ENCODE results near the gene EFNA3.
"Not testable (repeated sequence)": the region's sequence is repeated elsewhere in the genome, so short reads cannot be mapped to it uniquely, and the experiment has no call there.

Gene EFNA3

DNA sequence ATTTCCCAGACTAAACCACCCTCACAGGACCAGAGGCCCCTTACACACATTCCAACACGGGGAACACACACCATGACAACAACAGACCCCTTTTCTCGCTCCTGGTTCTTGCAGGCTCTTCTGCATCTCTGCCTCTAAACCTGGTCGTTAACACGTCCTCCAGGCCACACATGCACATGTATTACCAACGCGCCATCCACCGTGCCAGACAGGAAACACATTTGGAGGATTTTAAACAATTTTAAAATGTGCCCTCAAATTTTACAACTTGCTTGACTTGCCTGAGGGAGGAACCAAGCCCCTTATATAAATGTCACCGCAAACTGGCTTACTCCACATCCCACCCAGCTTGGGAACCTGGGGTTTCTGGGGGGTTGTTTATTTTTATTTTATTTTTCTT lies 32.2 kb downstream of the EFNA3 start:
- Histone ChIP-seq H3K27ac (no peak overlapping the region), H3K36me3 (replicated peaks) (no peaks in the 10 kb centered on the region), H3K4me3 (ENCODE audit: low read depth, low read length) (no peak overlapping the region), H3K27me3 (replicated peaks) (peaks cover 3% of the 10 kb centered on the region)
- TF ChIP-seq, protein P1, sequence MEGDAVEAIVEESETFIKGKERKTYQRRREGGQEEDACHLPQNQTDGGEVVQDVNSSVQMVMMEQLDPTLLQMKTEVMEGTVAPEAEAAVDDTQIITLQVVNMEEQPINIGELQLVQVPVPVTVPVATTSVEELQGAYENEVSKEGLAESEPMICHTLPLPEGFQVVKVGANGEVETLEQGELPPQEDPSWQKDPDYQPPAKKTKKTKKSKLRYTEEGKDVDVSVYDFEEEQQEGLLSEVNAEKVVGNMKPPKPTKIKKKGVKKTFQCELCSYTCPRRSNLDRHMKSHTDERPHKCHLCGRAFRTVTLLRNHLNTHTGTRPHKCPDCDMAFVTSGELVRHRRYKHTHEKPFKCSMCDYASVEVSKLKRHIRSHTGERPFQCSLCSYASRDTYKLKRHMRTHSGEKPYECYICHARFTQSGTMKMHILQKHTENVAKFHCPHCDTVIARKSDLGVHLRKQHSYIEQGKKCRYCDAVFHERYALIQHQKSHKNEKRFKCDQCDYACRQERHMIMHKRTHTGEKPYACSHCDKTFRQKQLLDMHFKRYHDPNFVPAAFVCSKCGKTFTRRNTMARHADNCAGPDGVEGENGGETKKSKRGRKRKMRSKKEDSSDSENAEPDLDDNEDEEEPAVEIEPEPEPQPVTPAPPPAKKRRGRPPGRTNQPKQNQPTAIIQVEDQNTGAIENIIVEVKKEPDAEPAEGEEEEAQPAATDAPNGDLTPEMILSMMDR (IDR thresholded peaks at IDR 0.05; ENCODE audit: low read depth, low read length, missing control alignments), result no peak
- no peak for DNase-seq
- in situ Hi-C loops (cut with HindIII; ENCODE audit: low pct_ligation_motif_present, low sequenced_read_pairs), result loop anchor here (10.0 kb wide), 1 partner anchor 54 kb away; no protein-coding TSS in a partner anchor

DNA sequence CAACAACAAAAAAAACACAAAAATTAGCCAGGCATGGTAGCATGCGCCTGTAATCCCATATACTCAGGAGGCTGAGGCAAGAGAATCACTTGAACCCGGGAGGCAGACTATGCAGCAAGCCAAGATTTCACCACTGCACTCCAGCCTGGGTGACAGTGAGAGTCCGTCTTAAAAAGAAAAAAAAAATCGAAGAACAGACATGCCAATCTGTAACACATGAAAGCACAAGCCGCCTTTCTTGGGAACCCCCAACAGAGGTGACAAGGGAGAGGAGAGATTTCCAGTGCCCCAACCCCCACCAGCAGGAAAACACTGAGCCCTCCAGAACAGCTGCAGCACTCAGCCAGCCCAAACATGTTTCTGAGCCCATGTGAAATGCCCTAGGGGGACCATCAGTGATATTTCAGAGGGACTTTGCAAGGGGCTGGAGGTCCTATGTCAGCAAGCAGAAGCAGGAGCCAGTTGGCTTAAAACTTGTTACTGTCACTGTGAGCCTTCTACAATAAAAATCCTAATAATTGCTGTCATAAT lies 34.9 kb downstream of the EFNA3 start:
- in situ Hi-C loops (cut with HindIII; ENCODE audit: low pct_ligation_motif_present, low sequenced_read_pairs), result loop anchor here (10.0 kb wide), 1 partner anchor 51 kb away; no protein-coding TSS in a partner anchor
- Histone ChIP-seq H3K27me3 (replicated peaks) (no peaks in the 10 kb centered on the region), H3K27ac (no peak overlapping the region), H3K4me3 (ENCODE audit: low read depth, low read length) (no peak overlapping the region), H3K36me3 (replicated peaks) (no peaks in the 10 kb centered on the region)
- TF ChIP-seq, protein P1 (IDR thresholded peaks at IDR 0.05; ENCODE audit: low read depth, low read length, missing control alignments), result no peak
- DNase-seq, result no peak

DNA sequence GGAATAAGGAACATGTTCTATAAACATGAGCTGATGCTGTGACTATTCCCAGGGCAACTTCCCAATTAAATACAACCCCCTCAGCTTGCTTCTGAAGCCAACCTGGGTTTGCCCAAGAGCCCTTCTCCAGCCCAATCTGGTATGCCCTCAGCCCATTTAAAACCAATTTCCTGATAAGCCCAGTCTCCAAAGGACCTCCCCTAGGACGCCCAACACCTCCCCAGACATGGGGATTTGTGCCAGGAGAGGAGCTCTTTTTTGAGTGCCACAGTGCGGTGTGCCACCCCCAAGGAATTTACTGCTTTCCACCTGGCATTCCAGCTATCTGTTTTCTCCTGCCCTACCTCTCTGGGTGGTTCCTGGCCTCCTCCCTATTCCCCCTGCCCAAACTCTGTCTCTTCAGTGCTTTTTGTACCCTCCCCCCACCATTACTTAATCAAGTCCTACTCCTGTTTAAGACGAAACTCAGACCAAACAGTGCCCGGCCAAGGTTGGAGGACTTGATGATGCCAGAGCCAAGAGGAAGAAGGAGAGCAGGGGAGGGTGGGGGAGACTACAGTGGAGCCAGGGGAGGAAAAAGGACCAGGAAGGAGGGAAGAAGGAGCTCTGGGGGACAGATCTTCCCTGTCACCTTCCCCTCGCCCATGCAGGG lies 37.6 kb downstream of the EFNA3 start:
- H3K27me3 ChIP-seq (replicated peaks), result peaks cover 11% of the 10 kb centered on the region

DNA sequence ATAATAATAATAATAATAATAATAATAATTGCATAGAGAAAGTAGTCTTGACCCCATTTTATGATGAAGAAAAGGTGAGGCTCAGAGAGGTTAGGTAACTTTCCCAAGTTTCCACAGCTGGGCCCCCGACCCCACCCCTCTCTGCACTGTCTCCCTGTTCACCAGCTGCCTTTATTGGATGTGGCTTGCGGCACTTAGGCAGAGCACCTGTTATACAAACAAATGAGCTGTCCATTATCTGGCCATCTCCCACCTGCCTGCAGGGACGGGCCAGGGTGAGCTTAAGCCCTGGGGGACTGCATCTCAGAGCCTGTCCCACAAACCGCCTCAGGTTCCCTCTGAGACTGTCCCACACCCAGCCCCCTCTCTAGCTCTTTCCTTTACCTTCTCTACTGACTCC lies 39.0 kb downstream of the EFNA3 start:
- peaks cover 11% of the 10 kb centered on the region for H3K27me3 ChIP-seq (replicated peaks)
- no peak overlapping the region for H3K27ac ChIP-seq
- no peak overlapping the region for H3K4me3 ChIP-seq (ENCODE audit: low read depth, low read length)
- in situ Hi-C loops (cut with HindIII; ENCODE audit: low pct_ligation_motif_present, low sequenced_read_pairs), result loop anchor here (10.0 kb wide), 1 partner anchor 47 kb away; no protein-coding TSS in a partner anchor
- no peaks in the 10 kb centered on the region for H3K36me3 ChIP-seq (replicated peaks)
- TF ChIP-seq, protein P1 (IDR thresholded peaks at IDR 0.05; ENCODE audit: low read depth, low read length, missing control alignments), result no peak
- no peak for DNase-seq

More for the DNA sequence above, 37.6 kb downstream of the EFNA3 start:
- no peak for DNase-seq
- H3K27ac ChIP-seq, result no peak overlapping the region
- no peaks in the 10 kb centered on the region for H3K36me3 ChIP-seq (replicated peaks)
- no peak overlapping the region for H3K4me3 ChIP-seq (ENCODE audit: low read depth, low read length)
- in situ Hi-C loops (cut with HindIII; ENCODE audit: low pct_ligation_motif_present, low sequenced_read_pairs), result loop anchor here (10.0 kb wide), 1 partner anchor 49 kb away; no protein-coding TSS in a partner anchor
- TF ChIP-seq, protein P1 (IDR thresholded peaks at IDR 0.05; ENCODE audit: low read depth, low read length, missing control alignments), result no peak

DNA sequence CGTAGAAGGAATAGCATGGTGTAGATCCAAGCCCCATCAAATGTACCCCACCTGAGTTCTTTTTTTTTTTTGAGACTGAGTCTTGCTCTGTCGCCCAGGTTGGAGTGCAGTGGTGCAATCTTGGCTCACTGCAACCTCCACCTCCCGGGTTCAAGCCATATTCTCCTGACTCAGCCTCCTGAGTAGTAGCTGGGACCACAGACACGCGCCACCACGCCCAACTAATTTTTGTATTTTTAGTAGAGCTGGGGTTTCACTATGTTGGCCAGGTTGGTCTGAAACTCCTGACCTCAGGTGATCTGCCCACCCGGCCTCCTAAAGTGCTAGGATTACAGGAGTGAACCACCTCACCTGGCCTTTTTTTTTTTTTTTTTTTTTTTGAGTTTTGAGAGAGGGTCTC lies 39.5 kb downstream of the EFNA3 start:
- not testable (repeated sequence) for H3K36me3 ChIP-seq (replicated peaks); H3K4me3 ChIP-seq (ENCODE audit: low read depth, low read length); H3K27ac ChIP-seq; DNase-seq
- in situ Hi-C loops (cut with HindIII; ENCODE audit: low pct_ligation_motif_present, low sequenced_read_pairs), result loop anchor here (10.0 kb wide), 1 partner anchor 47 kb away; no protein-coding TSS in a partner anchor
- H3K27me3 ChIP-seq (replicated peaks), result peaks cover 11% of the 10 kb centered on the region

DNA sequence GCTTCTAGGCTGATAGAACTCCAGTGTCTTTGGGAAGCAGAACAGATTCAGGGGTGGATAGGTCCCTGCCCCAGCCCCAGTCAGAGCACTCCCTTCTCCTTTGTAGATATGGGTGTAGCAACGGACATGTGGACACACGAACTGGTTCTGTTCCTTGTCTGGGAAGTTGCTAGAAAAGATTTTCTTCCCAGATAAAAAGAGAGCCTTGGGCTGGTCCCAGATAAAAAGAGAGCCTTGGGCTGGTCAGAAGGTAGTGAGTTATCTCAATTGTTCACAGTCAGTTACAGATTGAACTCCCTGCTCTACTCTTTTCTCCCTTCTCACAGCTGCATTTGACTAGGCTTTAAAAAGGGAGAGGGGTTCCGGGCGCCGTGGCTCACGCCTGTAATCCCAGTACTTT lies 41.6 kb downstream of the EFNA3 start:
- Histone ChIP-seq H3K27me3 (replicated peaks) (peaks cover 11% of the 10 kb centered on the region), H3K36me3 (replicated peaks) (no peaks in the 10 kb centered on the region), H3K27ac (no peak overlapping the region), H3K4me3 (ENCODE audit: low read depth, low read length) (no peak overlapping the region)
- in situ Hi-C loops (cut with HindIII; ENCODE audit: low pct_ligation_motif_present, low sequenced_read_pairs), result no loop called here
- DNase-seq, result no peak
- TF ChIP-seq, protein P1 (IDR thresholded peaks at IDR 0.05; ENCODE audit: low read depth, low read length, missing control alignments), result no peak

Data from brain microvascular endothelial cell (primary cell).